Transverse colon (tissue), 3 donors: Measurements from ENCODE around the gene PECR.

ENCODE experiments used
- POLR2A ChIP-seq: fragments of 450-650 bp; IDR thresholded peaks from one replicate; pipeline ENCODE4 v1.6.1; 2016; ENCODE audit warnings: antibody characterized with exemption, mild to moderate bottlenecking, moderate library complexity
- TF ChIP-seq, protein P1 (sequence below), 5 experiments: fragments of 200-600 bp in 3 of 5; fragments of 450-650 bp in 2 of 5; sonication (generic) in 3 of 5; IDR thresholded peaks; 1 replicate in 2 of 5; 2 replicates in 3 of 5; pipeline ENCODE4 v1.5.1; 2016 to 2017; ENCODE audit warnings: antibody characterized with exemption in 5 of 5, inconsistent platforms in 3 of 5, mild to moderate bottlenecking in 2 of 5, moderate library complexity in 1 of 5

DNA sequence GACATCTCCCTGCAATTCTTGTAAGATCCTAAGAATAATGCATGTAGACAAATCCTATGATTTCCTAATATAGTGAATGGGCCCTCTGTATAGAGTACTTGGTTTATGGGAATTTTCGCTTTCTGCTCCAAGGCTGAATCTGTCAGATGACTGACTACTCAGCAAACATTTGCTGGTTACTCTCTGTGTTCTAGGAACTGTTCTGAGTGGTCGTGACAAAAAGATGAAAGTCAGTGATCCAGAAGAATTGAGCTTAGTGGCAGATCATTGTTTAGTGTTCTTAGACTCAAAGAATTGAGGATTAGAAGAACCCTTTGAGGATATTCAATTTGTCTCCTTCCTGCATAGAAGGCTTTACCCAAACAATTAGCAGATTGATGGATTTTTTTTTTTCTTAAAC, 37.5 kb upstream of the PECR start:
- TF ChIP-seq, protein P1, sequence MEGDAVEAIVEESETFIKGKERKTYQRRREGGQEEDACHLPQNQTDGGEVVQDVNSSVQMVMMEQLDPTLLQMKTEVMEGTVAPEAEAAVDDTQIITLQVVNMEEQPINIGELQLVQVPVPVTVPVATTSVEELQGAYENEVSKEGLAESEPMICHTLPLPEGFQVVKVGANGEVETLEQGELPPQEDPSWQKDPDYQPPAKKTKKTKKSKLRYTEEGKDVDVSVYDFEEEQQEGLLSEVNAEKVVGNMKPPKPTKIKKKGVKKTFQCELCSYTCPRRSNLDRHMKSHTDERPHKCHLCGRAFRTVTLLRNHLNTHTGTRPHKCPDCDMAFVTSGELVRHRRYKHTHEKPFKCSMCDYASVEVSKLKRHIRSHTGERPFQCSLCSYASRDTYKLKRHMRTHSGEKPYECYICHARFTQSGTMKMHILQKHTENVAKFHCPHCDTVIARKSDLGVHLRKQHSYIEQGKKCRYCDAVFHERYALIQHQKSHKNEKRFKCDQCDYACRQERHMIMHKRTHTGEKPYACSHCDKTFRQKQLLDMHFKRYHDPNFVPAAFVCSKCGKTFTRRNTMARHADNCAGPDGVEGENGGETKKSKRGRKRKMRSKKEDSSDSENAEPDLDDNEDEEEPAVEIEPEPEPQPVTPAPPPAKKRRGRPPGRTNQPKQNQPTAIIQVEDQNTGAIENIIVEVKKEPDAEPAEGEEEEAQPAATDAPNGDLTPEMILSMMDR (IDR thresholded peaks at IDR 0.05) = no peak
- no peak for TF ChIP-seq POLR2A
